Stomach (tissue), 9 donors: ENCODE measurements around the gene GDF11. TPM values are rescaled to one million over a fixed set of nuclear protein-coding genes. Genes with fewer than 3 reads are reported as not detected.

ENCODE experiments used
- DNase-seq, 2 donors: peaks; one replicate each; pipeline versions ENCODE4 v3.0.0 to v3.0.0-alpha.2; 2013 to 2019
- H3K27ac ChIP-seq, 5 donors: fragments of 200-600 bp in 4 of 5; sonication (generic) in 4 of 5; one replicate each; pipeline ENCODE4 v1.5.1; 2013 to 2019; ENCODE audit warnings: mild to moderate bottlenecking in 1 of 5, moderate library complexity in 1 of 5
- H3K27me3 ChIP-seq, 3 donors: fragments of 200-600 bp; sonication (generic); one replicate each; pipeline ENCODE4 v1.5.1; 2017 to 2019; ENCODE audit warnings: mixed run types in 1 of 3
- H3K36me3 ChIP-seq, 4 donors: fragments of 200-600 bp; sonication (generic); 1 replicate in 3 of 4; 2 replicates in 1 of 4; pipeline ENCODE4 v1.5.1; 2016 to 2019
- H3K4me1 ChIP-seq, 4 donors: fragments of 200-600 bp; sonication (generic); one replicate each; pipeline ENCODE4 v1.5.1; 2016 to 2019
- H3K4me3 ChIP-seq, 4 donors: fragments of 200-600 bp; sonication (generic) in 3 of 4; one replicate each; pipeline ENCODE4 v1.5.1; 2016 to 2019; ENCODE audit warnings: mild to moderate bottlenecking in 1 of 4
- H3K9me3 ChIP-seq, 4 donors: fragments of 200-600 bp; sonication (generic); one replicate each; pipeline ENCODE4 v1.5.1; 2016 to 2019
- CTCF ChIP-seq, 7 experiments: fragments of 450-650 bp in 4 of 7; fragments of 200-600 bp in 3 of 7; sonication (generic) in 3 of 7; IDR thresholded peaks; one replicate each; pipeline ENCODE4 v1.5.1; 2016 to 2019; ENCODE audit warnings: antibody characterized with exemption in 7 of 7, control low read depth in 2 of 7, mild to moderate bottlenecking in 1 of 7
- EP300 ChIP-seq: sonication (generic); formaldehyde crosslinking; IDR thresholded peaks from one replicate; pipeline ENCODE4 v1.6.1; 2017; ENCODE audit warnings: antibody characterized with exemption
- POLR2A ChIP-seq, 4 donors: fragments of 450-650 bp; IDR thresholded peaks; one replicate each; pipeline ENCODE4 v1.6.1; 2016; ENCODE audit warnings: antibody characterized with exemption in 4 of 4, control low read depth in 2 of 4, mild to moderate bottlenecking in 1 of 4, moderate library complexity in 1 of 4
- POLR2AphosphoS5 ChIP-seq, 3 donors: sonication (generic); formaldehyde crosslinking; IDR thresholded peaks; one replicate each; pipeline ENCODE4 v1.6.1; 2016; ENCODE audit warnings: antibody characterized with exemption in 3 of 3
- WGBS, 5 donors: extraction: QIAGEN DNeasy Blood & Tissue Kit in 3 of 5; methylation state at CpG; one replicate each; pipeline versions ENCODE4 v1.1.5 to v1.1.7; 2013 to 2018; 5-methylcytosine and 5-hydroxymethylcytosine counted together
- intact Hi-C: fragments of 100-400 bp; cut with DNase I; formaldehyde crosslinking; loops from one replicate; pipeline ENCODE4 v1.15.1; 2023; ENCODE audit warnings: low total_unique reads
- polyA plus RNA-seq, 3 donors: library from polyadenylated mRNA; stranded (reverse); fragments of 200-250 nt; gene quantifications; one replicate each; pipeline ENCODE4 v1.2.3, GENCODE V29; 2013
- total RNA-seq, 5 donors: library from RNA; depleted of rRNA; stranded (reverse); fragments of >200 nt; gene quantifications; one replicate each; pipeline versions ENCODE4 v1.1.0 to v1.2.3, GENCODE V29; 2014 to 2016
- donor health status: healthy with polysubstance abuse.
- donor health status: Bipolar disorder and iron deficiency.
- donor health status: healthy.

The GDF11 gene
- total and polyA plus RNA-seq, 8 donors: 0.29 to 6.5 (median 2.6) TPM

- Histone ChIP-seq H3K9me3 (no peaks in the 10 kb centered on the region), H3K36me3 (peaks cover 0 to 13% (median 0%) of the 10 kb centered on the region in 4 donors), H3K4me1 (peaks cover 67 to 80% (median 74%) of the 10 kb centered on the region in 4 donors), H3K4me3 (peak overlapping the region; percentile 56 to 82 (median 64)), H3K27me3 (no peaks in the 10 kb centered on the region), H3K27ac (peak overlapping the region; percentile 89 to 100 (median 98))
- 24 to 35% (median 32%) methylated on average over 7 to 8 of the region's 8 CpGs for WGBS, 5 donors
- DNase-seq: peak in 1 of 2 donors; percentile 26
- intact Hi-C loops: no loop called here
- TF ChIP-seq POLR2AphosphoS5 (IDR thresholded peaks at IDR 0.05): no peak
- no peak for TF ChIP-seq POLR2A (IDR thresholded peaks at IDR 0.05)
- TF ChIP-seq EP300: no peak
- no peak for TF ChIP-seq CTCF (IDR thresholded peaks at IDR 0.05)
These were observed 25.6 kb upstream of the GDF11 start for GRCh38 chr12:55717011-55718007.

- 21 to 27% (median 25%) methylated on average over 4 of the region's 4 CpGs for WGBS, 5 donors
- Histone ChIP-seq H3K9me3 (no peaks in the 10 kb centered on the region), H3K36me3 (peaks cover 0 to 17% (median under 1%) of the 10 kb centered on the region in 4 donors), H3K27ac (peak overlapping the region; percentile 44 to 100 (median 97)), H3K27me3 (no peaks in the 10 kb centered on the region), H3K4me1 (peaks cover 68 to 83% (median 77%) of the 10 kb centered on the region in 4 donors), H3K4me3 (peak overlapping the region in 1 of 4 donors; percentile 82)
- intact Hi-C loops: no loop called here
- TF ChIP-seq EP300 (no peak), POLR2A (IDR thresholded peaks at IDR 0.05) (no peak), POLR2AphosphoS5 (IDR thresholded peaks at IDR 0.05) (no peak), CTCF (IDR thresholded peaks at IDR 0.05) (no peak)
- DNase-seq: peak in 1 of 2 donors; percentile 43
These were observed 24.9 kb upstream of the GDF11 start for GRCh38 chr12:55718015-55718414.

DNA sequence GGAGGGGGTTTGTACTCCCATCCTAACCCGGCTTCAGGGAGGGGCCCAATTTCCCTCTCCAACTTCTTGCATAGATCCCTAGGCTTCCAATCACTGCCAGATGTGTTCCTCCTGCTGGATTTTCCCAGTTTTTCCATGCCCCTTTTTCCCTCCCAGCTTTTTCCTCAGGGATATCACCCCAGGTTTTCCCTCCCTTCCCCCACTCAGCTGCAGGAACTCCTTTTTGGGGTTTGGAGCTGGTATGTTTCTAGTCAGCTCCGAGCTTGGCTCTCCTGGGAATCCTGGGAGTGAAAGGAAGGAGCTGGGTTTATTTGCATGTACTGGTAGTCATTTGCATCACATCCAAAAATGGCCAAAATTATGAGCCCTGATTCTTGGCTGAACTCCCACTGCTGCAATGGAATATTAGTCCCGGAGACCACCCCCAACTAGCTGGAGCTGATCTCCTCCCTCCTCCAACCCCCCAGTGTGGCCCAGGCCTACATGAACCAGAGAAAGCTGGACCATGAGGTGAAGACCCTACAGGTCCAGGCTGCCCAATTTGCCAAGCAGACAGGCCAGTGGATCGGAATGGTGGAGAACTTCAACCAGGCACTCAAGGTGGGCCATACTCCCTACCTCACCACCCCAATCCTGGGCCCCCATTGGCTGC lies 24.2 kb upstream of the GDF11 start:
- DNase-seq: peak in 1 of 2 donors; percentile 69
- peaks cover 75 to 85% (median 82%) of the 10 kb centered on the region in 4 donors for H3K4me1 ChIP-seq

More for the DNA sequence above, 24.2 kb upstream of the GDF11 start:
- intact Hi-C loops: no loop called here
- Histone ChIP-seq H3K36me3 (peaks cover 0 to 24% (median 6%) of the 10 kb centered on the region in 4 donors), H3K27me3 (no peaks in the 10 kb centered on the region), H3K4me3 (no peak overlapping the region), H3K9me3 (no peaks in the 10 kb centered on the region), H3K27ac (peak overlapping the region; percentile 44 to 100 (median 97))
- TF ChIP-seq POLR2A (IDR thresholded peaks at IDR 0.05) (no peak), EP300 (no peak), POLR2AphosphoS5 (IDR thresholded peaks at IDR 0.05) (no peak), CTCF (IDR thresholded peaks at IDR 0.05) (no peak)
- 57 to 81% (median 67%) methylated on average over 4 of the region's 4 CpGs for WGBS, 5 donors
